NK-92 (cell line): Measurements from ENCODE around the gene RYR2.

Experiments used
- DNase-seq: peaks from one replicate; lab custom pipeline; 2025; ENCODE audit not compliant: unreplicated experiment; lab: John Stamatoyannopoulos, UW

The RYR2 gene

GRCh38 chr1:237619553-237619952, 577.6 kb downstream of the RYR2 start:
- DNase-seq = no peak

- DNase-seq = no peak
Observed at GRCh38 chr1:237634922-237635321, 592.9 kb downstream of the RYR2 start.

DNA sequence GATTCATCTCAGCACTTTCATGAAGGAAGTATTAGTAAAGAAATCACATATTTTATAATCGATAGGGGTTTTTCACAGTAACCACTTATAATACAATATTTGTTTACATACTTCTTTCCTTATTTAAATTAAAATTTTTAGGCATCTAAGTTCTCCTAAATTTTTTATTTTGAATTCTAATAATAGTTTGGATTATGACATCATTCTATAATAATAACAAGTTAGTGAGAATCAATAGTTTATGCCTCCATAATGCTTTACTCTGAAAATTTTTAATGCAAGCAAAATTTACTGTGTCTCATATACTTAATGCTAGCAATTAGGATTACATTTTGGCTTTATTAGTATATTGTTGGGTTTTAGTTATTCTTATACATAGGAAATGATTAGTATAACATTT, 596.6 kb downstream of the RYR2 start:
- DNase-seq = no peak

DNA sequence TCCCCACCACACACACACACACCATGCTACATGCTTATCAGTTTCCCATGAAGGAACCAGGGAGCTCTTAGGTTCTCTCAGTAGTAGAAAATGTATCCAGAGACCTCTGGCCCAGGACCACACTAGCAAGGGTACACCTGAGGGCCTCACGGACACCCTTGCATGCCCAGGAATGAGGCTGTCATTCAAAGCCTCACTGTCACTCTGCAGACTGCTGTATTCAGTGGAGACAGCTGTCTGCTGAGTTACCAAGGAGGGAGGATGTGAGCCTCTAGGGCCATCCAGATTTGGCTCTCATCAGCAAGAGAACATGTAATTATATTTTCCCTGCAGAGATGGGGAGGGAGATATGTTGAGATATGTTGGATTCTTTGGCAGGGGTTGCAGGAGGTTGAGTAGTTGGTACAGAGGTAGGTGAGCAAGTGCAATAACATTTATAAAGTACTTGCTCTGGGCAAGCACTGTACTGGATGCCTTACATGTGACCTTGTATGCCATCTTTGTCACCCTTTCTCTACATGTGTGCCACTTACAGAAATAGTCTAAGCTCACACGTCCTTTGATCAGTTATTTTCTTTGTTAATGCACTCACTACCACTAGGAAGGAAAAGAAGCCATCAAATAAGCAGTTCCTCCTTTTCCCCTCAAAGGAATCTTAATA, 598.2 kb downstream of the RYR2 start:
- DNase-seq = no peak

- DNase-seq = no peak
Observed at GRCh38 chr1:237640966-237641365, 599.0 kb downstream of the RYR2 start.

GRCh38 chr1:237650809-237651208, 608.8 kb downstream of the RYR2 start:
- DNase-seq = no peak

GRCh38 chr1:237655778-237656177, 613.8 kb downstream of the RYR2 start:
- no peak for DNase-seq

GRCh38 chr1:237664348-237664747, 622.4 kb downstream of the RYR2 start:
- no peak for DNase-seq

DNA sequence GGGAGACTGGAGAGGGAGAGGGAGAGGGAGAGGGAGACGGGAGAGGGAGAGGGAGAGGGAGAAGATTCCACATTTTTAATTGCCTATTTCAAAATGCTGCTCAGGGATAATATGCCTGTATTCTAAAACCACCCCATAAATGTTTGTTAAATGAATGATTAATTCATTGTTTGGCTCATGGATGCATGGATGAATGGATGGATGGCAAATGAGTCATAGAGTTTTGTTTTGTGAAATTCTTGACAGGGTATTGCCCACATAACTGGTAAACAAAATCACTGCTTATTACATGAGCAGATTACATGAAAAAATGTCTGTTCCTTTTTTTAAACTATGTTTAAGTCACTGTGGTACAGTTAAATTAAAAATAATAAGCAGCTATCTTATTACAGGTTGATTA, 628.3 kb downstream of the RYR2 start:
- DNase-seq = no peak

DNA sequence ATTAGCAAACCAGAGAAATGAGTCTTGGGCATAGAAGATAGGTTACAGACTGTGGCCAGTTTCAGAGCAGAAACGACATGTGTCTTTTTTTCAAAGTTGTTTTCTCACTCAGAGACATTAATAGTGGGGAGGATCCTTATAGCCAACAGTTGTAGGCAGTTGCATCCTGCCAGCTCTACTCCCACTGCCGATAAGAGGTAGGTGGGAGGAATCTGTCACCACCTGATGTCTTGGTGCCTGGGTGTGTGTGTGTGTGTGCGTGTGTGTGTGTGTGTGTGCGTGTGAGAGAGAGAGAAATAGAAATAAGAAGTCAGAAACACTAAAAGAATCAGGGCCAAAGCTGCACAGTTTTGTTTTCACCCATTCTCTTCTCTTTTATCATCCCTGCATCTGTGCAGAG, 629.3 kb downstream of the RYR2 start:
- DNase-seq = no peak

DNA sequence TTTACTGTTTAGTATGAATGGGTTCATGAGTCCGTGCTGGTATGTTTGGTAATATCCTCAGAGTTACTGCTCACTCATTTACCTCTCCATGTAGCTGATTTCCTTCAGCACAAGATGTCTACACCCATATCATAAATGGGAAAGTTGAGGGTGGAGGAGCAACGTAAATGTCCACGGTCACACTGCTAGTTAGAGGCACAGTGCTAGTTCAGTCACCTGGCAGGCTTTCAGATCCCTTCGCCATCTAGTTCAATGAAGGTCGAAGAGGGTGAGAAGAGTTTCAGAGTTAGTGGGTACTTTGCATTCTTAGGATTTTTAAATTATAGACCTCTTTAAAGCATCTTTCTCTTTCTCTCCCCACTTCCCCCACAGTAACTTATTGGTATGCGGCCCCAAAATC, 630.0 kb downstream of the RYR2 start:
- DNase-seq = no peak

GRCh38 chr1:237672748-237673147, 630.8 kb downstream of the RYR2 start:
- no peak for DNase-seq

DNA sequence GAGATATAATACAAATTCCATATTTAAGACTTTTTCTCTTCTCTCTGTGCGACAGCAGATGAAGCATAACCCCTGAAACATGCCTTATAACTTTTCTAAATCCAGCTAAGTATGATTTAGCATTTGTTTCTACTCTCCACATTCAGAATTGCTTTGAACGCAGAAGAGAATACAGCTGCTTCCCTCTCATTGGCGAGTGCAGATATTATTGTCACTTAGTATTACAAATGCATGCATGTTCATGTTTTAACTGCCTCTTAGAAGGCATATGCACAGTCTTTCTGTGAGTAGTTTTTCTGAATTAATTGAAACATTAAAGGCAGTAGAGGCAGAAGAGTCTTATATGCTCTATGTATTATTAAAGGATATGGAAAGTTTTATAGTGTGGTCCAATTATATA, 631.6 kb downstream of the RYR2 start:
- no peak for DNase-seq

DNA sequence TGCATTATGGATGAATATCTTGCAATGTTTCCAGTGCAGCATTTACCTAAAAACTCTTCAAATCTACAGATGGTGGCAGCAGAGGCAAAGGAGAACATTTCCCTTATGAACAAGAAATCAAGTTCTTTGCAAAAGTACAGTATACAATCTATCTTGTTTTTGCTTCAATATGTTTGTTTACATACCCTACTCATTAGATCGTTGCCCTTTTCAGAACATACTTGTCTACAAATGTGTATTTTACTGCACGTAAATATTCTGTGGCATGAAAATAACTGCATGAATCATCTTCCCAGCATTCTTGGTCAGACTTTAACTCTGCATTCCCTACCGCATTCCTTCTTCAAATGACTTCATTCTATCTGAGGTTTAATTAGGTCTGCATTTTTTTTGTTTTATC, 636.0 kb downstream of the RYR2 start:
- no peak for DNase-seq

- no peak for DNase-seq
Observed at GRCh38 chr1:237679687-237680086, 637.7 kb downstream of the RYR2 start.

GRCh38 chr1:237681210-237681609, 639.2 kb downstream of the RYR2 start:
- DNase-seq = no peak

GRCh38 chr1:237684236-237684635, 642.3 kb downstream of the RYR2 start:
- no peak for DNase-seq

- DNase-seq = no peak
Observed at GRCh38 chr1:237685551-237685950, 643.6 kb downstream of the RYR2 start.

GRCh38 chr1:237687804-237688203, 645.8 kb downstream of the RYR2 start:
- no peak for DNase-seq

GRCh38 chr1:237690656-237691055, 648.7 kb downstream of the RYR2 start:
- DNase-seq = no peak

DNA sequence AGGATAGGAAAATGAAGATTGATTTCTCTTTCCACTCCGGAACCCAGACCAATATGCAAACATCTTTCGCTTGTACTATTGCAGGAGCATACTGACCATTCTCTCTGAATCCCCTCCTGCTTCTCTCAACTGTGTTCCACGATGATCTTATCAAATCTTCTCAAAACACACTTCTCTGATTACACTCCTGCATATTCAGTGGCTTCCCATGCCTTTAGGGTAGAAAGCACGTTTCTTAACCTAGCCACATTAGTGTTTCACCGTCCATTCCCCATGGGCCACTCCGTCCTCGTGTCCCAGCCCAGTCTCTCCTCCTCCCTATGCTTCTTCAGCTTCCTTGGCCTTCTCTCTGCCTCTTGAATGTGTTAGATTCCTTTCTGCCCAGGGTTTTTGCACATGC, 650.3 kb downstream of the RYR2 start:
- no peak for DNase-seq

DNA sequence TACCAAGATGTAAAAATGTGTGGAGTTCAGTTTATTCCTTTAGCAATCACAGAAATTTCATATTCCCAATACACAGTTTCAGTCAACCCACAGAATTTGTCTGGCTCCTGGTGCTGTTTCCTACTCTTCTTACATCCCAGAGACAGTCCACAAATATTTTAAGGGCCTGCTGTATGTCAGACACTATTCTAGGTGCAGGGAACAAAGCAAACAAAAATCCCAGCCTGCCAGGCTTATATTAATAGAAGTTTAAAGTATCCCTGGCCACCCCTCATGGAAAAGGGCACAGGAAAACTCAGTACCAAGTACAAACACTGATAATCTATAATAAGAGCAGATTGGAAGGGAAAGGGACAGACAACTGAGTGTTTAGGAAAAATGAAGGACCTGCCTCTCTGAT, 653.9 kb downstream of the RYR2 start:
- DNase-seq = no peak

DNA sequence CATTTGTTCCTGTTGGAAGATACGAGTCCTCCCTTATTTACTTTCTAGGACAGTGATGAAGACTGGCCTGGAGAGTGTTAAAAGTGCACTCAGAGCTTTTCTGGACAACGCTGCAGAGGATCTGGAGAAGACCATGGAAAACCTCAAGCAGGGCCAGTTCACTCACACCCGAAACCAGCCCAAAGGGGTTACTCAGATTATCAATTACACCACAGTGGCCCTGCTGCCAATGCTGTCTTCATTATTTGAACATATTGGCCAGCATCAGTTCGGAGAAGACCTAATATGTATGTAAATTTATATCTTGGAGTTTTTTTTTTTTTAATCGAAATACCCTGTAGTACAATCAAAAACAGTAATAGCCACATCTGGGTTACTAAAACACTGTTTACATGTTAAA, 658.2 kb downstream of the RYR2 start:
- DNase-seq = no peak

GRCh38 chr1:237701534-237701933, 659.5 kb downstream of the RYR2 start:
- no peak for DNase-seq
